Spleen (tissue), 7 donors: Measurements from ENCODE around the gene KRTAP19-4.

Experiments used
- POLR2A ChIP-seq, 3 donors: fragments of 450-650 bp; IDR thresholded peaks; one replicate each; pipeline ENCODE4 v1.5.1; 2017; ENCODE audit warnings: antibody characterized with exemption in 3 of 3, mild to moderate bottlenecking in 1 of 3
- POLR2AphosphoS5 ChIP-seq, 3 donors: sonication (generic); formaldehyde crosslinking; IDR thresholded peaks; one replicate each; pipeline ENCODE4 v1.5.1; 2017; ENCODE audit warnings: antibody characterized with exemption in 3 of 3
- TF ChIP-seq, protein P1 (sequence below), 11 experiments: fragments of 200-600 bp in 7 of 11; fragments of 450-650 bp in 4 of 11; sonication (generic) in 4 of 11; IDR thresholded peaks in 8 of 11; conservative IDR thresholded peaks in 3 of 11; 1 replicate in 7 of 11; 2 replicates in 4 of 11; pipeline versions ENCODE4 v1.4.0 to v1.8.0; 2016 to 2021; ENCODE audit warnings: antibody characterized with exemption in 11 of 11, inconsistent platforms in 4 of 11, mild to moderate bottlenecking in 1 of 11
- donor health status: DM: no; HTN: no; CAD: no; lungs with moderate emphysema.
- donor health status: DM: no; HTN: no; CAD: no.
- donor health status: DM: no; HTN: no; CAD: no.

DNA sequence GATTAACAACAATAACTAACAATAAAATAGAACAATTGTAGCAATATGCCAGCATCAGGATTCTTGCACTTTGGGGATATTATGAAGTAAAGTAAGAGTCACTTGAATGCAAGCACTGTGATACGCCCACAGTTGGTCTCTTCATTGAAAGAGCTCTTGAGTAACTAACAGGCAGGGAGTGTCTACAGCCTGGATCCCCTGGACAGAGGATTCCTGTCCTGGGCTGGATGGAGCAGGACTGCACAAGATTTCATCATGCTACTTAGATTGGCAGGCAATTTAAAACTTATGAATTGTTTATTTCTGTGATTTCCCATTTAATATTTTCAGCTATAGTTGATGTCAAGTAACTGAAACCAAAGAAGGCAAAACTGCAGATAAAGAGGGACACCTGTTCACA, 18.7 kb upstream of the KRTAP19-4 start:
- TF ChIP-seq, protein P1, sequence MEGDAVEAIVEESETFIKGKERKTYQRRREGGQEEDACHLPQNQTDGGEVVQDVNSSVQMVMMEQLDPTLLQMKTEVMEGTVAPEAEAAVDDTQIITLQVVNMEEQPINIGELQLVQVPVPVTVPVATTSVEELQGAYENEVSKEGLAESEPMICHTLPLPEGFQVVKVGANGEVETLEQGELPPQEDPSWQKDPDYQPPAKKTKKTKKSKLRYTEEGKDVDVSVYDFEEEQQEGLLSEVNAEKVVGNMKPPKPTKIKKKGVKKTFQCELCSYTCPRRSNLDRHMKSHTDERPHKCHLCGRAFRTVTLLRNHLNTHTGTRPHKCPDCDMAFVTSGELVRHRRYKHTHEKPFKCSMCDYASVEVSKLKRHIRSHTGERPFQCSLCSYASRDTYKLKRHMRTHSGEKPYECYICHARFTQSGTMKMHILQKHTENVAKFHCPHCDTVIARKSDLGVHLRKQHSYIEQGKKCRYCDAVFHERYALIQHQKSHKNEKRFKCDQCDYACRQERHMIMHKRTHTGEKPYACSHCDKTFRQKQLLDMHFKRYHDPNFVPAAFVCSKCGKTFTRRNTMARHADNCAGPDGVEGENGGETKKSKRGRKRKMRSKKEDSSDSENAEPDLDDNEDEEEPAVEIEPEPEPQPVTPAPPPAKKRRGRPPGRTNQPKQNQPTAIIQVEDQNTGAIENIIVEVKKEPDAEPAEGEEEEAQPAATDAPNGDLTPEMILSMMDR (IDR thresholded peaks at IDR 0.05 in 8 of 11, conservative IDR thresholded peaks at IDR 0.05 in 3 of 11) = no peak
- no peak for TF ChIP-seq POLR2A (IDR thresholded peaks at IDR 0.05)
- TF ChIP-seq POLR2AphosphoS5 (IDR thresholded peaks at IDR 0.05) = no peak
